Upper lobe of left lung (tissue), 4 donors: ENCODE data around the gene LIX1L.

Experiments used
- POLR2A ChIP-seq, 4 donors: fragments of 450-650 bp; IDR thresholded peaks; one replicate each; pipeline ENCODE4 v1.5.1; 2016 to 2017; ENCODE audit warnings: antibody characterized with exemption in 4 of 4, mild to moderate bottlenecking in 2 of 4
- POLR2AphosphoS5 ChIP-seq, 2 donors: sonication (generic); formaldehyde crosslinking; IDR thresholded peaks; one replicate each; pipeline ENCODE4 v1.5.1; 2017; ENCODE audit warnings: antibody characterized with exemption in 2 of 2
- TF ChIP-seq, protein P1 (sequence below), 6 experiments: fragments of 450-650 bp in 4 of 6; fragments of 200-600 bp in 2 of 6; sonication (generic) in 2 of 6; IDR thresholded peaks; one replicate each; pipeline ENCODE4 v1.5.1; 2016 to 2019; ENCODE audit warnings: antibody characterized with exemption in 6 of 6

DNA sequence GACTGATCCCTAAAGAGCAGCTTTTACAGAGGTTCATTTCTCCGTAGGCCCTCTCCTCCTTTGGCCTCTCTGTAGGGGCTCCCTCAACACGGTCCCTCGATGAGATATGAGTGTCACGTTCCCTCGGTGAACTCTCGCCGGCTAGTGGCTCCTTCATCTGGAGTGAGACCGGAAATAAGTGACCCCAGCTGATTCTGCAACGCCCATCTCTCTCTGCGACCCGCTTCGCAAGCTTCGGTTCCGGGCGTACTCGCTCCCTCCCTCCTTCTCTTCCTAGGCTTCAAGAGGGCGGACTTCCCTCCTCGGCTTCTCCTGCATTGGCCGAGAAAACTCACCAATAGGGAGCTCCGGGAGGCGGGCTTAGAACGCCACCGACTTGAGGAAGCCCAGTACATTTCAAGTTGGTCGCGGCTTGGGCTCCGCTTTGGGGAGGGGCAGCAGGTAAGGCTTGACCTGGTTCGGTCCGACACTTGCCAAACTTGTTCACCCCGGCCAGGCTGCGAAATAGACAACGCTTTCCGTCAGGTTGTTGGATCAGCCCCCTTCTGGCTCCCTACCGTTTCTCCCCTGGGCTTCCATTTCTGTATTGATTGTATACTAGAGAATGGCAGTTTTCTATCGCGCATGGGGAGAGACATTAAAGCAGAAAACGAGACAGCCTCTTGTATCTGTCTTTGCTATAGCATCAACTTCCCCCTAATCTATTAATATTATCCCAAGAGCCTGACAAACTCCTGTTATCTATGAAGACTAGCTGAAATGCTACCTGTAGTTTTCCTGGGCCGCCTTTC lies 6.7 kb upstream of the LIX1L start, which contains the start of the genes ANKRD34A and POLR3GL:
- TF ChIP-seq POLR2A (IDR thresholded peaks at IDR 0.05) (peak; percentile 1 to 98 (median 84)), POLR2AphosphoS5 (IDR thresholded peaks at IDR 0.05) (peak; percentile 86 to 97)
- TF ChIP-seq, protein P1, sequence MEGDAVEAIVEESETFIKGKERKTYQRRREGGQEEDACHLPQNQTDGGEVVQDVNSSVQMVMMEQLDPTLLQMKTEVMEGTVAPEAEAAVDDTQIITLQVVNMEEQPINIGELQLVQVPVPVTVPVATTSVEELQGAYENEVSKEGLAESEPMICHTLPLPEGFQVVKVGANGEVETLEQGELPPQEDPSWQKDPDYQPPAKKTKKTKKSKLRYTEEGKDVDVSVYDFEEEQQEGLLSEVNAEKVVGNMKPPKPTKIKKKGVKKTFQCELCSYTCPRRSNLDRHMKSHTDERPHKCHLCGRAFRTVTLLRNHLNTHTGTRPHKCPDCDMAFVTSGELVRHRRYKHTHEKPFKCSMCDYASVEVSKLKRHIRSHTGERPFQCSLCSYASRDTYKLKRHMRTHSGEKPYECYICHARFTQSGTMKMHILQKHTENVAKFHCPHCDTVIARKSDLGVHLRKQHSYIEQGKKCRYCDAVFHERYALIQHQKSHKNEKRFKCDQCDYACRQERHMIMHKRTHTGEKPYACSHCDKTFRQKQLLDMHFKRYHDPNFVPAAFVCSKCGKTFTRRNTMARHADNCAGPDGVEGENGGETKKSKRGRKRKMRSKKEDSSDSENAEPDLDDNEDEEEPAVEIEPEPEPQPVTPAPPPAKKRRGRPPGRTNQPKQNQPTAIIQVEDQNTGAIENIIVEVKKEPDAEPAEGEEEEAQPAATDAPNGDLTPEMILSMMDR (IDR thresholded peaks at IDR 0.05): peak in 1 of 6 experiments; percentile 17
